Germinal center (tissue), 1 donor: Measurements from ENCODE around the gene EVA1A.
"Not testable (repeated sequence)": the region's sequence is repeated elsewhere in the genome, so short reads cannot be mapped to it uniquely, and the experiment has no call there.

Source experiments
- DNase-seq: peaks from one replicate; pipeline ENCODE4 v3.0.0; 2012; ENCODE audit warnings: mixed read lengths, low spot score

EVA1A gene

DNA sequence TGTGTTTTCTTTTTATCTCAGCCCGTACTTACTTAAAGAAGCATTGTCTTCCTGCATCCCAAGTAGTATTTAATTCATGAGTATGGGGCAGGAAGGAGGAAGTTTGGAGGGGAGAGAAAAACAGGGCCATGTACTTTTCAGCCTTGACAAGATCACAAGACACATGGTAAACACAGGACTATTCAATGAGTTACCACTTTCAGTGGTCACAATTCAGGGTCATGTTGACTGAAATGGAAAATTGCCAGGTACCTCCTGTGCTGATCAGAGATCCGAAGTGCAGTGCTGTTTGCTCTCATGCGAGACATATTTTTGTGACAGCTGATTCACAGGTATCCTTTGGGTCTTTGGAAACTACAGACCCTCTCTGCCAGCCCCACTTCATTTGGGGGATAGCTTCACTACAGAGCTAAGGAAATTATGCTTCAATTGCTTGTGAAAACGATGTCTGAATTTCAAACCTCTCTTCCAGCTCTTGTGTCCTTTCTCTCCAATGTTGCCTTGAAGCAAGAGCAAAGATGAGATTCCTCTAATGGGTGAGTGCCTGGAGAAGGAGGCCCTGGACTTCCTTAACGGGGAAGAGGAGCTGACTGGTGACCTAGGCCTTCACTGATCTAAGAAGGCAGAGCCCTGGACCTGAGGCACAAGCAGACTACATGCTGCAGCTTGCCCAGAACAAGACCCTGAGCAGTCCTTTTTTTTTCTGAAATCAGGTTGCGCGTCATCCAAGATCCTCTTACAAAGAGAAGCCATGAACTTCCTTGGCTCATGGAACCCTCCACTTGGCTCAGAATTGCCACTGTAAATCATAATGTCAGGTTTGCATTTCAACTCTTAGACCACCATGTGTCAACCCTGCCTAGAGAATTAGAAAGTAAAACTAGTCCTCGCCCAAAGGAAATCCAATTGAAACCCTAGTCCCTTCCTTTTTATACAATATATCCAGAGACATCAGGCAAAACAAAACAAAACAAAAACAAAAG lies 44.1 kb downstream of the EVA1A start:
- no peak for DNase-seq

DNA sequence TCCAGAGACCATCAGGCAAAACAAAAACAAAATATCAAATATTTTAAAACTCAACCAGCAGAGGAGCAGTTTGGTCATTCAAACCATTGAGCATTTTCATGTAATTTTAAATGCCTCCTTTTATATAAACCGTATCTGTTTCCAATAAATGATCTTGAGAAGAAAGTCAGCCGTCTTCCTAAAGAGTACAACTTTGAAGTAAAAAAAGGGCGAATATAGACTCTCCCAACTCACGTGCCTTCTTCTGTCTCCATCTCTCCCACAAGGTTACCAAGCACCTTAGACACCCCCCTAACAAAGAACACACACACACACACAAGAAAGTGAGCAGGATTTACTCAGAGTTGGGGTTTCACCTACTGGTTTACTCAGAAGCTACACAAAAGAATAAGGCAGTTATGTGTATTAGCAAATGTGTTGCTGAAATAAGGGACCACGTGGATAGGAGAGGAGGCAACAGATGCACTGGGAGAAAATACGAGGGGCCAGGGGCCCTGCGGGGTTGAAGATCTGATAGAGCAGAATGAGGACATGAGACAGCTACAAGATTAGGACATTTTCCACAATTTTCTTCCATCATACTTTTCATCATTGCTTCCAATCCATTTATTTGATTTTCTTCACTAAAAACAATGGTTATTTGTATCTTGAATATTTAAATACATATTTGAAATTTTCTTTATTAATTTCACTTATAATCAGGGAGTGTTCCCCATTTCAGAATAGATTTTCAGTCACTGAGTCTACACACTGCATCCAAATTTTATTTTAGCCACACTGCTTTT lies 45.0 kb downstream of the EVA1A start:
- no peak for DNase-seq

DNA sequence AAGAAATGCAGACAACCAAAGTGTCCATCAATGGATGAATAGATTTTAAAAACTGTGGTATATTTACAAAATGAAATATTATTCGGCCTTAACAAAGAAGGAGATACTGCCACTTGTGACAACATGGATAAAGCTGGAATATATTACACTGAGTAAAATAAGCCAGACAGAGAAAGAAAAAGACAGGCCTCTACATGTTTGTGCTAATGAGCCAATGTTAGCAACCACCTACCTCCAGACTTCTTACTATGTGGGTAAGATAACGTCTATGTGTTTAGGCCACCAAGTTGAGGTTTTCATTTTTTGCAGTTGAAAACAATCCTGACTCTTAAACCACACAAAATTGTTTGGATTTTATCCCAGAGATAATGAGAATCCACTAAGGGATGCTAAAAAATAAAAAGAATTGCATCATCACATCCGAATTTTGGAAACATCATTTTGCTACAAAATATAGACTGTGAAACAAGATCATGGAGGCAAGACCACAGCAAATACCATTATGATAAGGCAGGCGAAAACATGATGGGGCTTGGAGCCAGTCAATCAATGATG lies 47.0 kb downstream of the EVA1A start:
- DNase-seq, result no peak

DNA sequence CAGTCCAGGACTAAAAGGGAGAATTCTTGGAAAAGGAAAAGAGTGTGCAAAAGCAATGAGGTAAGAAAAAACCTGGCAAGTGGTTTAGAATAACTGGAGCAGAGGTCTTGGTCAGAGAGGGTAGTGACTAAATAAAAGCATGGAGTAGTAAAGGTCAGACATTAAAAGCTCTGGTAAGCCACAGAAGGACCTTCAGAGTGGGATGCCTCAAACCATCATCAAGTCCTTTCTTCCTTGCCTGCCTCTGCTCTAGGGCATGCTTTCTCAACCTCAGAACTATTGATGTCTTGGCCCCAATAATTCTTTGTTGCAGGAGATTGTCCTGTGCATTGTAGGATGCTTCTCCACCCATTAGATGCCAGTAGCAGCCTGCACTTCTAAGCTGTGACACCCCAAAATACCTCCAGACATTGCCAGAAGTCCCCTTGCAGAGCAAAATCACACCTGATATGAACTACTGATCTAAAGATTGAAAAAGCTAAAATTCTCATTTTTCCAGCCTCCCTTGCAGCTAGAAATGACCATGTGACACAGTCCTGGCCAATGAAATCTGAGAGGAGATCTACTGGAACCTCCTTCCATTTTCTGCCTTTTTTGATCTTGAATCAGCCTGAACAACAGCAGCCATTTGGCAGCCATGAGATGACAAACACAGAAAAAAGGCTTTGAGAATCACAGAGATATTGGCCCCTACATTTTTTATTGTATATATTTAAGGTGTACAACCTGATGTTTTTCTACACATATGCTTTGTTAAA lies 48.1 kb downstream of the EVA1A start:
- no peak for DNase-seq

DNA sequence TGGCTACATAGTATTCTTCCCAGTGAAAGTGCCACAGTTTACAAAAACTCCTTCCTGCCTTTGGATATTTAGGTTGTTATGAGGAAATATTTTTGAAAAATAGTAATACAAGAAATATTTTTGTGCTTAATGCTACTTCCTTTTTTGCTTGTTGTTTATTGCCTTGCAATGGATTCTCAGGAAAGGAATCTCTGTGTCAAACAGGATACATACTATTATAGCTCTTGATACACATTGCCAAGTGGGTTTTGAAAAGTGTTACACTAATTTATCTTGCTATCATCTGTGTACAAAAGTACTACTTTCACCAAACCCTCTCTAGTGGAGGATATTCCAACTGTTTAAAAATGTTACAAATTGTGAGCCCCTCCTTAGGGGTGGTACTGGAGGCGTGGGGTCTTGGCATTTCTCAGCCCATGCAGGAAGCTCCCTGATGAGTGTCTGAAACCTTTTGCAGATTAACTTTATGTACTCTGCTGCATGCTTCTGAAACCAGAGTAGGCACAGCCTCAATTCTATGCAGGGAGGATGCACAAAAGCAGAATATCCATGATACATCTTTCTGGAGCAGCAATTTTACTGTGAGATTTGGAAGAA lies 54.5 kb downstream of the EVA1A start:
- no peak for DNase-seq

DNA sequence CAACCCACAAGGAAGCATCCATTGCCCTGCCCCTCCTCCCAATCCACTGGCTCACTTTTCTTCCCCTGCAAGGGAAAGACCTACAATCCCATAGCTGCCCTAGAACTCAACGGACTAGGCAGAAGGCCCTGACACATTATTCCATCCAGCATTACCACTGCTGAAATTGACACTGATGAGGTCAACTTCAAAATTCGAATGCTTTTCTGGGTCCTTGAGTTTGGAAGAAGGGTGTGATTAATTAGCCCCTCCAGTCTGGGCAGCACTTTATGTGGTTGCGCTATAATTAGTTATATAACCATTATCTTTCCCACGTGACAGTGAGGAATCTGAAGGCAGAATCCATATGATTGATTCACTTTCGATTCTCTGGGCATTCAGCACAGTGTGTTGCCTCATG lies 55.7 kb downstream of the EVA1A start:
- no peak for DNase-seq

DNA sequence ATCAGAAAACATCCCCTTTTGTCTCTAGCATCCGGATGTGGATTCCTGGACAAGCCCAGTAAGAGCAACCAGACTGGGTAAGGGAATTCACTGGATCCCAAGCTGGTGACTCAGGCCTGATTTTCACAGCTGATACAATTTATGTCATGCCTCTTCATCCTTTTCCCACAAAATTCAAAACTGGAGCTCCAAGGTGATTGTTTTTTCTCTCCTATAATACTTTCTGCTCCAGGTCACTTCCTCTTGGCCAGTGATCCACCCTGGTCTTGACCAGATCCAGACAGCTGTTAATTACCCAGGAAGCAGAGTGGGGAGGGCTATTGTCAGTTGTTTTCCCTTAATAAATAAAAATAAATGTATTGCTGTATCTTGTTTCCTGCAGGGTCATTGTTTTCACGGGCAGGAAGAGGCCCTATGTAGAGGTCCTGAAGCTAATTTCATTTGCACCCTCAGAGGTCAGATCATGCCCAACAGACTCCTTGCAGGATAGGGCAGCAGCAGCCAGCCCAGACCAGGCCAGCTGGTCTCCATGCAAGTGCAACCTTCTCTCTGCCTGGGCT lies 57.6 kb downstream of the EVA1A start:
- DNase-seq, result no peak

DNA sequence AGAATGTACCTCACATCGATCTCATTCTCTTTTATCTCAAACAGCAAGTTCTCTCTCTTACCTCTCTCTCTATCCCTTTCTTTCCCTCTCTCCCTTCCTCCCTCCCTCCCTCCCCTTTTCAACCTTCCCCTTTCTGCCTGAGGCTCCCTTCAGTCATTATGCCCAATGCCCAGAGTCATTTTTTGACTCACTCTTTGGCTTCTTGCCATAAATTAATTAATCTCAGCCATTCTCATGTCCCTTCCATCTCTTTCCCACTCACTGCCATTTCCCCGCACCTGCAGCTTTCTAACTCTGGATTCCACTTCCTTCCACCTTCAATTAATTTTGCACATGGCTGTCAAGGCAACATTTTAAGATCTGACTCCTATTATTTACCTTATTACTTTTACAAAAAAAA lies 60.1 kb downstream of the EVA1A start:
- no peak for DNase-seq

DNA sequence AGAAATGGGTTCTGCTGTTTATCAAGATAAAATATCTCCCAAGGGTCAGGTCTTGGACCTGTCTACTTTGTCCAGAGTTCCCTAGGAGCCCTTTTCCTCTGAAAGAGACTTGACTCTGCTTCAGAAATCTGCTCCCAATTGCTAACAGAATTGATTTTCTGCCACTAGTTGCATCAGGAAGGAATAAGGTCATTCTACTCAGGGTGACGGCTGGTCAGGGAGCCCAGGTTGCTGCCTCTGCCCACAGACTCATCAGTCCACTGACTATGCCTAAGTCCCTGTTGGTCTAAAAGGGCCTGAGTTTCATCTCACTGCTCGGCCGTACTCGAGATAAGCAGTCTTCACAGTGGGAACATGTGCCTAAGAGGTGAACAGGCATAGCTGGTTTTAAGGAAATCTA lies 61.2 kb downstream of the EVA1A start:
- no peak for DNase-seq

DNA sequence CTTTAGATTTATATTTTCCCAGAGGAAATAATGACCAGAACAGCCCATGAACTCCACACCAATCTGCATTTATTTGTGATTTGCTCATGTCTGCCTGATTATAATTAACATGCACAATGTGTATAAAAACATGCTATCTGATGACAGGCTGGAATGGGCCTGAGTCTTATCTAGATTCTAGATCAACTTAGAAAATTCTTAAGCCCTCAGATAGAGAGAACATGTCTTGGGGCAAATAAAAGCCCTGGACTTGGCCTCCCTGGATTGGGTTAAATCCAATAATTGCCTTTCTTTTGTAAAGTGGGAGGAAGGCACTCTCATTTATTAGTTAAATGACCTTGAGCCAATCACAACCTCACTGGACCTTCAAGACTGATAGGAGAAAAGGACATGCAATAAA lies 61.8 kb downstream of the EVA1A start:
- DNase-seq, result no peak

DNA sequence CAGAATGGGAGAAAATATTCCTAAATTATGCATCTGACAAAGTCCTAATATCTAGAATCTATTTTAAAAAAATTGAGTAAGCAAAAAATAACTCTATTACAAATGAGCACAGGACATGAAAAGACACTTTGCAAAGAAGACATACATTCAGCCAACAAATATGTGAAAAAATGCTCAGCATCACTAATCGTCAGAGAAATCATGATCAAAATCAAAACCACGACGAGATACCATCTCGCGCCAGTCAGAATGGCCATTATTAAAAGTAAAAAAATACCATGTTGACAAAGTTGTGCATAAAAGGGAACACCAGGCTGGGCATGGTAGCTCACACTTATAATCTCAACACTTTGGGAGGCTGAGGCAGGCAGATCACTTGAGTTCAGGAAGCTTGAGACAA lies 63.5 kb downstream of the EVA1A start:
- DNase-seq, result no peak

DNA sequence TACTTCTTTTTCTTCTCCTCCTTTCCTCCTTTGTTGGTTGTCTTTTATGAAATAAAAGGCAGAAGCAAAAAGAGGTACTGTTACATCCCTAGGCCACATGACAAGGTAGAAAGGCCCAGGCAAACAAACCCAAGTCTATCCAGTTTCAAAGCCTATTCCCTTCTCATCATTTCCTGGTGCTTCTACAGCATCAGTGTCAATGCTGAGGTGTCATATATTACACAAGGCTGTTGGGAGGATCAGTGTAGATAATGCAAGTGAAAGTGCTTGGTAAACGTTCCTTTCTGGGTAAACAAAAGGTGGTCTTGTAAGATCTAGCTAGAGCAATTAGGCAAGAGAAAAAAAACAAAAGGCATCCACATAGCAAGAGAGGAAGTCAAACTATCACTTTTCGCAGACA lies 64.9 kb downstream of the EVA1A start:
- no peak for DNase-seq

DNA sequence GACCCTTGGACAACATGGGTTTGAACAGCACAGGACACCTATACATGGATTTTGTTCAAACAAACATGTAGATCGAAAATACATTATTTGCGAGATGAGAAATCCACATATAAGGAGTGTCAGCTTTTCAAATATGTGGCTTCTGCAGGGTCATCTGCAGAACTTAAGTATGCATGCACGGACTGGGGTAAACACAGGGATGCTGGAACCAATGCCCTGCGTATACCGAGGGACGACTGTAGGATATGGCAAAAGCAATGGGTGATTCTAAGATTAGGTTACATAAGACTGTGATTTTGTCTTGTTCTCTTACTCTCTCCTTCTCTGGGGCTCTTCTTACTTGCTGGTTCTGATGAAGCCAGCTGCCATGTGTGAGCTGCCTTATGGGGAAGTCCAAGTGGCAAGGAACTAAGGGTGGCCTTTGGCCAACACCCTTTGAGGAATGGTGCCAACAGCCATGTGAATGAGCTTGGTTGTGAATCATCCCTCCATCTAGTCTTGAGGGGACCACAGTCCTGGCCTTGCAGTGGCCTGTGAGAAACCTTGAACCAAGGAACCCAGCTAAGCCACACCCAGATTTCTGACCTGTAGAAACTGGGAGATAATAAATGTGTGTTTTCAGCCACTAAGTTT lies 66.5 kb downstream of the EVA1A start:
- DNase-seq, result no peak

DNA sequence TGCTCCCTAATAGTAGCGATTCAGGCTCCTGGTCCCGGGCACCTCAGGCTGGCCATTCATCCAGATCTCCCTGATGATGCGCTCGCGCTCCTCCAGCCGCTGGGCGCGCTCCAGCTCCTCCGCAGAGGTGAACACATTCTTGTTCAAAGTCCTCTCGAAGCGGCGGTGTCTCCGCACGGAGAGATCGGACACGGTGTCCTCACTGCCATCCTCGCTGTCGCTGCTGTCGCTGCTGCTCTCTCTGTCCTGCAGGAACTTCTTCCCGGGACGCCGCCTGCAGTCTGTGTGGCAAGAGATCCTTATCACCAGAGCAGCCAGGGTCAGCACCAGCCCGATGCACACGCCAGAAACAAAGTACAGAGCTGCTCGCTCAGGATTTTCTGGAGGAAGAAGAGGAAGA lies 67.5 kb downstream of the EVA1A start:
- no peak for DNase-seq

DNA sequence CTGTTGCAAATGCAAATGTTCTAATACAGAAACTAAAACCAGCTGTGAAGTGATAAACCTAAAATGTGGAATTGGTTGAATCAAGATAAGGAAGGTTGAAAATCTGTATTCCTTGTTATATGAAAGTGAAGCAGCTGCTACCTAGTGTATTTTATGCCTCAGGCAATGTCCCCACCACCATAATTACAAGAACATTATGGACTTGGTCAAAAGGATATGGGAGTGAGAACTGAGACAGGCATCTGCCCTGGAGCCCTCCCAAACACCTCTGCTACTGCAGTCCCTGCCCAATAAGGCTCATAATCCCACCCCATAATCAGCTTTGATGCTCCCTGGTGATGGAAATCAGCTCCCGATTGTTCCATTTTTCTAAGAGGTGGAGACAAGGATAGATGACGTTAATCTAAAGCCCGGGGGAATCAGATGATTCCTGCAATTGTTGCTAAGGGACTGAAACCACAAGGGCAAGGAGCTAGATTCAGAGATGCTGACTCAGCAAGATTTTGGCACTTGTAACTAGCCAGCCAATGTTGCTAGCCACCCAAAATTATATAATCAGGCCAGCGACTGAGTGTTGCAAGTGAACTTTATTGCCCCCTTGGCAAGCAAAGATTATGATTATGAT lies 69.5 kb downstream of the EVA1A start:
- no peak for DNase-seq

DNA sequence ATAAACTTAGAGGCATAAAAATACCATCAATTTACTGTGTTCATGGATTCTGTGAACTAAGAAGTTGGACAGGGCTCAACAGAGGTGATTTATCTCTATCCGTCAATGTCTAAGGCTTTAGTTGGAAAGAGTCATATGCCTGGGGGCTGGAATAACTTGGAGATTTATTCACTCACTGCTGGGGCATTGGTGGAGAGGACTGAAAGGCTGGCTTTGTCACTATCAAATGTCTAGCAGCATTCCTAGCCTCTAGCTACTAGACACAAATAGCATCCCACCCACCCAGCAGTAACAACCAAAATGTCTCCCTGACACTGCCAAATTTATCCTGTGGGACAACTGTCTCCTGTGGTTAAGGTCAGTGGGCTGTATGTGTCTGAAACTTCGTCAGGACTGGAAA lies 71.0 kb downstream of the EVA1A start:
- DNase-seq, result no peak

DNA sequence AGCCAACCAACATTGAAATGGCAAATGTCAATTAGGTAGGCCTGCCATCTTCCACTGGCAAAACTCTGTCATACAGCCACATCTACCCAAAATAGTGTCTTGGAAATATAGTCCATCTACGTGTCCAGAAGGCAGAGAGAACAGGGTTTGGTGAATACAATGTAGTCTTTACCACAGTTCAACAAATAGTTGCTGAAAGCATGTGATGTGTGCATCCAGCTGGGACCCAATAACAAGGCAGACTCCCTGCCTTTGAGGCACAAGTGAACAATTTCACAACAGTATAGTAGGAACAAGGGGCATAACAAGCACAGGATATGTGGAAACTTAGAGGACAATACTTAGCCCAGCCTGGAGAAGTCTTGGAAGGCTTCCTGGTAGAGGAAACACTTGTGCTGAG lies 72.6 kb downstream of the EVA1A start:
- no peak for DNase-seq

DNA sequence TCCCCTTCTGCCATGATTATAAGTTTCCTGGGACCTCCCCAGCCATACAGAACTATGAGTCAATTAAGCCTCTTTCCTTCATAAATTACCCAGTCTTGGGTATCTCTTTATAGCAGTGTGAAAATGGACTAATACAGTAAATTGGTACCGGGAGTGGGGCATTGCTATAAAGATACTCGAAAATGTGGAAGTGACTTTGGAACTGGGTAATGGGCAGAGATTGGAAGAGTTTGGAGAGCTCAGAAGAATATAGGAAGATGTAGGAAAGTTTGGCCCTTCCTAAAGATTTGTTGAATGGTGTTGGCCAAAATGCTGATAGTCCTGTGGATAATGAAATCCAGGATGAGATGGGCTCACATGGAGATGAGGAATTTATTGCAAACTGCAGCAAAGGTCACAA lies 74.0 kb downstream of the EVA1A start:
- not testable (repeated sequence) for DNase-seq

DNA sequence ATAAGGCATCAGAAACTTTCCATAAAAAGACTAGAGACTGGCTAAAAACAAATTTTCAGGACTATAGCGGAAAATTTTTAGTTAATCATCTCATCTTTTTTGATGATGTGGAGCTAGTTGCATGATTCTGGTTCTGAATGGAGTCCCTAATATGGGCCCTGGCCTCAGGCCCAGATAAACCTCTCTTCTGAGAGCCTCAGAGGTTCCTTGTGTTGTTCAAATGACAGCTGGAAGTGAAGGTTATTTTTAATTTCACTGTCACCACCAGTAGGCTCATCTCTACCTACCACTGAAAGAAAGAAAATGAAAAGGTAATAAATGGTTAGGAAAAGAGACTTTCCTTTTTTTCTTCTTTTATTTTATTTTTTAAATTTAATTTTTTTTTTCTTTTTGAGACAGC lies 75.9 kb downstream of the EVA1A start:
- no peak for DNase-seq

DNA sequence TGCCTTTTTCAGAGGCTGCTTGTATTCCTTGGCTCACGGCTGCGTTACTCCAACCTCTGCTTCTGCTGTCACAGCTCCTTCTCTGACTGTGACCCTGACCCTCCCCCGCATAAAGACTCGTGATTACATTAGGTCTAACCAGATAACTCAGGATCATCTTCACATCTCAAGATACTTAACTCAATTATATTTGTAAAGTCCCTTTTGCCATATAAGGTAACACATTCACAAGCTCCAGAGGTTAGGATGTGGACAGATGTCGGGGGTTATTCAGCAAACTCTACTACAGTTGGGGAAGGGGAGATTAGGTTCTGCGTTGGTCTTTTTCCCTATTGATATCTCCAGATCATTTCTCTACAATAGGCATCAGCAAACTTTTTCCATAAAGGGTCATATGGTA lies 76.9 kb downstream of the EVA1A start:
- DNase-seq, result no peak

DNA sequence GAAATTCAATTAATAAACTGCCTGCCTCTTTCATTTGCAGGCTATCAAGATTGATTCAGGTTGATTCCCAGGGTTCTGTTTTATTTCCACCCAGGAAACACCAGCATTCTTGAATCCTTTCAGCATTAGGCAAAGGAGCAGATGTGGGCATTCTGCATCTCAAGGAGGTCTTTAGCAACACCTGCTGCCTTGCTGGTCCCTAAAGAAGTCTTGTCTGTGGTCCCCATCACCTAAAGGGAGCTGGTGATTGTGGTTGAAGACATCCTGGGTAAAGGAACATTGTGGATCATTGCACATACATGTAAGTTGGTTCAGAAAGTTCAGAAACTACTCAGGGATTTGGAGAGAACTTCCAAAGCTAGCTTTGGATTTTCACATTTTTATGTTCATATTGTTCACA lies 78.3 kb downstream of the EVA1A start:
- DNase-seq, result no peak
